Activated CD4-positive, alpha-beta T cell treated with anti-CD3 and anti-CD28 coated beads, Interleukin-10, Interleukin-2, amounts not matched to agents 100 ng/mL and 50 ng/mL, durations not matched to agents 16 hours and 8 hours (primary cell): ENCODE data around the gene NDUFC2.
"Not testable (repeated sequence)": the region's sequence is repeated elsewhere in the genome, so short reads cannot be mapped to it uniquely, and the experiment has no call there.

ENCODE experiments used
- DNase-seq: peaks from one replicate; pipeline ENCODE4 v3.0.0-alpha.2; 2020

The NDUFC2 gene

DNA sequence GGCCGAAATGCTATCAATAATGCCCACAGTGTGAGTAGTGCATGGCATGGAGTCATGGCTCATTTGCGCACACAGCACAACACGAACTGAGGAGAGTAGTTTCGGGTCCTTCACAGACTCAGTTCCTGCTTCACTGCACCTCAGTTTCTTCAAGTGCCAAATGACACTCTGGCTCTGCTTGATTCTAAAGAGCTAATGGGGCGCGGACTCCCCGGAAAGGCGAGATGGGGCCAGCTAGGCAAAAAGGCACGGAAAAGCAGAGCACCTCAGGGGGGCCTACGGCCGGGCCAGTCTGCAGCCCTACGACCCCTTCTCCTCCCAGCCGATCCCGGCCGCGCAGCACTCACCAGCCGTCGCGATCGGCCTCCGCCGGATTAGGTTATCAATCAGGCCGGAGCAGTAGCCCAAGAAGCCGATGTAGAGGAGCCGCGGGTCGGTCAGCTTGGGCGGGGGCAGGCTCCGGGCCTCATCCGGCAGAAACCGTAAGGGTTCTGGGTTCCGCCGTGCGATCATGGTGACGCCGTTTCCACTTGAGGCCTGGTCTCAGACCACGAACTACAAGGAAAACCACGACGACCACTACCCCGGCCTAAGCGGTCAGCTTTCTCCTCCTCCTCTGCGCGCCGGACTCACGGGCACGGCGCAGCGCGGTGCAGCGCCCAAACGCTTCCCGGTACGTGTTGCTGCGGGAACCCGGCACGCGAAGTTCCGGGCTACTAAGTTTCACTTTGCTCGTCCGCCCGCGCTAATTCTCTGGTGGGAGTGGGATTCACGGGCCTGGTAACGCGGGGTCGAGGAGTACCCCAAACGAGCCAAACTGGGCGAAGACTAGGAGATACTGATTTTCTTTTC lies at the start of gene NDUFC2:
NDUFC2 (minus strand) TSS at position 631 of the 852 bp plus-strand sequence; CDS start at position 513, 118 bp downstream.
- peak; percentile 81 for DNase-seq

DNA sequence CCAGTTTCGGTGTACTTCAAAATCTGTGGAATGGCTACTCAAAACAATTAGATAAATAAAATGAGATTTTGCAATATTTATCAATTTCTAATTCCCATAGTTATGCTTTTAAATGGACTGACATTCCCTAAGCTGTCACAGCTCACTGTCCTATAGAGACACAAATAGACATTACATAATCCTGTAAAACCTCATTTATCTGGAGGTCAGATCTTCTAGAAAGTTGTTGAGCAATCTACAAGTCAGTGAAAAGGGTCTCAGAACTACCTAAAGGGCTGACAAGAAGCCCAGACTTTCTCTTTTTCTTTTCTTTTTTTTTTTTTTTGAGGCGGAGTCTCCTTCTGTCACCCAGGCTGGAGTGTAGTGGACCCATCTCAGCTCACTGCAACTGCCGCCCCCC lies 47.7 kb upstream of the NDUFC2 start:
- no peak for DNase-seq

DNA sequence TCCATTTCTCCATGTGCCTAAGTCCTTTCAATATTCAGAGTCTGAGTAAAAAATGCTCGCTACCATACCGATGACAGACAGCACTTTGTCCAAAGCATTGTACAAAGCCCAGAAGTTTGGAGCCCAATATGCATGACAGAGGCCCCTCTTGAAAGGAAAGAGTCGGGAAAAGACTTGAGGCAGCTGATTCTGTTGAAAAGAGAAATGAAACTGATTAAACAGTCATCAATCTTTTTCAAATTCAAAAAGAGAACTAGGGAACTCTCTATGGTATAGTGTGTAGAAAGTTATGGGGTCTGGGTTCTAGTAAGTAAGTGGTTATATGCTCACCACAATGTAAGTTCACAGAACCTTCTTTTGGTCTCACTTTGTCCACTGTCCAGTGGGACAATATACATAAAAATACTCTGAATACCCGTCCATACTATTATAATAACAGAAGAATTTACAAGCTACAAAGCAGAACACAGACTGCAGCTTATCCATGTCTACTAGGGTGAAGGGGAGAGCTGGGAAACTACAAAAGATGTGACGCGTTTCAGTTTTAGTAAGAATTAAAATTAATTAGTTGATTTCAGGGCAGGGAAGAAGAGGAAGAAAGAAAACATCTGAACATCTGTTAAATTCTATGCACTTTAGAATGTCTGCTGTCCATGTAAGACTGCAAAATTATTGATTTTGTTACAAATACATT lies 33.1 kb upstream of the NDUFC2 start:
- no peak for DNase-seq

DNA sequence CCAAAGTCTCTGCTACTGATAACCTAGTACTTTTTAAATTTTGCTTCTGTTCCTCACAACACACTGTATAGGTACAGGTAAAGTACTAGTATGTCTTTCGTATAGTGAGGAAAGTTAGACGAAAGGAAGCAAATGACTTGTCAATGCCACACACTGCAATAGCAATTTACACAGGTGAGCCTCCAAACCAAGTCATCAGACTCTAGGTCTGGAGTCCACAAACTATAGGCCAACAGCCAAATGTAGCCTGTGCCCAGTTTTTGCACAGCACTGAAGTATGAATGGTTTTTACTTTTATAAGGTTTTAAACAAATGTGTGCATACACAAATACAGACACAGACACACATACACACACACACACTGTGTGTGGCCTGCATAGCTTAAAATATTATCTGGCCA lies 31.6 kb upstream of the NDUFC2 start:
- DNase-seq = no peak

GRCh38 chr11:78110830-78111229 lies 31.2 kb upstream of the NDUFC2 start:
- DNase-seq = no peak

- no peak for DNase-seq
Measured at GRCh38 chr11:78110351-78110750, 30.7 kb upstream of the NDUFC2 start.

- DNase-seq = no peak
Measured at GRCh38 chr11:78109081-78110015, 29.7 kb upstream of the NDUFC2 start.

- DNase-seq = no peak
Measured at GRCh38 chr11:78100676-78101472, 21.2 kb upstream of the NDUFC2 start.

DNA sequence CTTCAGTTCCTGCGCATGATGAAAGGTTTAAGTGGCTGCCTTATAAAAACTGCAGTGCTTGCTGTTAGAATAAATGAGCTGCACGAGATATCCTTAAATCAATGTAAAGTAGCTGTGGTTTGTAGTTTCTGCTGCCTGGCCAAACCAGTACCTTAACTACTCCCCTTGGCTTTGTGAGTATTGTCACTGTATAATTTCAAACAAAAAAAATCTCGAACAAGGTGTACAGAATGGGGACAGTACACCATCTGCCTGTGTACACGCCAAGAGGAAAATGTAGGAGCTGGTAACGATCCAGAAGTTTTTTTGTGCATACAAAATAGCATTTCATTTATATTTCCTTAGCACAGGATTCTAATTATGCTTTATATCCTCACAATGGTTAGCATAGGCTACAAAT lies 20.6 kb upstream of the NDUFC2 start:
- no peak for DNase-seq

DNA sequence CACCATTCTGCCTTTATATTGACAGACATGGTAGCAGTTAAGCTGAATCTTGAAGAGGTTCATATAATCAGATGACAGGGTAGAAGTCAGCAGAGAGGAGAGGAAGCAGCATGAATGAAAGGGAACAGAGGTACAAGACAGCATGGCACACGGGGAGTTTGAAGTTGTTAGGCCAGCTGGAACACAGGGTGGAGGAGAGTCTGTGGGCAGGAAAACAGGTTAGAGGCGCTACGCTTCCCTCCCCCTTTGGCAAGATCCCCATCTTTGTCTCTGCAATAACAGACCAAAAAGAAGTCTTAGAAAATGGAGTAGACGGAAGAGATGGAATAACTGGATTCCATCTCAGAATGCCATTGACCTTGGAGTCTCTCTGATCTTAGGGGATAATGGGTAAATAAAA lies 20.0 kb upstream of the NDUFC2 start:
- DNase-seq = no peak

DNA sequence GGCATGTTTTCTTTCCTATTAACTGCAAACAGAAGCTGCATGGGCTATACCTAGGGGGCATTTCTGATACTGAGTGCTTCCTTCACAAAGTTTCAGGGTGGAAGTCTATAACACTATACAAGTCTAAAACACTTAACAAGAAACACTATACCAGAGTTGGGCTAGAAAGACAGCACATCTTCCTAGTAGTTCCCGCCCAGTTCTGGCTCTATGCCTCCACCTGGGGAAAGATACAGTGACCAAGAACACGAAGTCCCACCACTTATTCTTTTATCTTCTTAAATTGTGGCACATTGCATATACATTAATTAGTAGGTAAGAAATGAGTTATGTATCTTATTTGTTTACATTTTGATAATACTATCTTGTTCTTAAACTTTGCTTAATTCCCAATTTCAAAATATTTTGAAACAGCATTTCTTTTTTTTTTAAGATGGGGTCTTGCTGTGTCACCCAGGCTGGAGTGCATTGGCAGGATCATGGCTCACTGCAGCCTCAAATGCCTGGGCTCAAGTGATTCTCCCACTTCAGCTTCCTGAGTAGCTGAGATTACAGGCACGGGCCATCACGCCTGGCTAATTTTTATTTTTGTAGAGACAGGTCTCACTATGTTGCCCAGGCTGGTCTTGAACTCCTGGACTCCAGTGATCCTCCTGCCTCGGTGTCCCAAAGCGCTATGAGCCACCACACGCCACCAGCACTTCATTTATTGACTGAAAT lies 18.2 kb upstream of the NDUFC2 start:
- DNase-seq = no peak

DNA sequence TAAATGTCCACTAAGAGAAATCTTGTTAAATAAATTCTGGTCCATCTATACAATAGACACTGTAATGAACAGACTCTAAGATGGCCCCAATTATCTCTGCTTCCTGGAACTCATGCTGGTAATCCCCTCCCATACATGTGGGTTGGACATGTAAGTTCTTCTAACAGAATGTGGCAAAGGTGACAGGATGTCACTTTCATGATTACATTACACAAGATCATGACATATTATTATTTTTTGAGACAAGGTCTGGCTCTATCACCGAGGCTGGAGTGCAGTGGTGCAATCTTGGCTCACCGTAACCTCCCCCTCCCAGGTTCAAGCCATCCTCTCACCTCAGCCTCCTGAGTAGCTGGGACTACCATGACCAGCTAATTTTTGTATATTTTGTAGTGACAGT lies 14.6 kb upstream of the NDUFC2 start:
- peak; percentile 72 for DNase-seq

GRCh38 chr11:78086521-78087074 lies 6.9 kb upstream of the NDUFC2 start:
- not testable (repeated sequence) for DNase-seq

GRCh38 chr11:78085972-78086371 lies 6.3 kb upstream of the NDUFC2 start:
- no peak for DNase-seq

- DNase-seq = not testable (repeated sequence)
Measured at GRCh38 chr11:78084506-78084905, 4.8 kb upstream of the NDUFC2 start.

DNA sequence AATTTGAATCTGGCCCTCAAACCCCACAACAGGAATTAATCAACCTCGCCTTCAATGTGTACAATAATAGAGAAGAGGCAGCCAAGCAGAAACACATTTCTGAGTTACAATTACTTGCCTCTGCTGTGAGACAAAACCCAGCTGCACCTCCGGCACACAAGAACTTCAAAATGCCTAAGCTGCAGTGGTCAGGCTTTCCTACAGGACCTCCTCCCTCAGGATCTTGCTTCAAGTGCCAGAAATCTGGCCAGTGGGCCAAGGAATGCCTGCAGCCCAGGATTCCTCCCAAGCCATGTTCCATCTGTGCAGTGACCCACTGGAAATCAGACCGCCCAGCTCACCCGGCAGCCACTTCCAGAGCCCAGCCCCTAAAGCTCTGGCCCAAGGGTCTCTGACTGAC lies 3.4 kb upstream of the NDUFC2 start:
- no peak for DNase-seq

GRCh38 chr11:78082146-78082545 lies 2.5 kb upstream of the NDUFC2 start:
- DNase-seq = no peak

DNA sequence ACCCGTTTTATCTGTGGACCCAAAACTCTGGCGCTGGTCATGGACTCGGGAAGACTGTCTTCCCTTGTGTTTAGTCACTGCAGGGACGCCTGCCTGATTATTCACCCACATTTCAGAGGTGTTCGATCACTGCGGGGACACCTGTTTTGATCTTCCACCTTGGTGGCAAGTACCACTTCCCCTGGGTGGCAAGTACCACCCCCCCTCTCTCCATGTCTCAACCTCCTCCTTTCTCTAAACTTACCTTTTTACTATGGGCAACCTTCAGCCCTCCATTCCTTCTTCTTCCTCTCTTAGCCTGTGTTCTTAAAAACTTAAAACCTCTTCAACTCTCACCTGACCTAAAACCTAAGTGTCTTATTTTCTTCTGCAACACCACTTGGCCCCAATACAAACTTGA lies 1.9 kb upstream of the NDUFC2 start:
- no peak for DNase-seq

DNA sequence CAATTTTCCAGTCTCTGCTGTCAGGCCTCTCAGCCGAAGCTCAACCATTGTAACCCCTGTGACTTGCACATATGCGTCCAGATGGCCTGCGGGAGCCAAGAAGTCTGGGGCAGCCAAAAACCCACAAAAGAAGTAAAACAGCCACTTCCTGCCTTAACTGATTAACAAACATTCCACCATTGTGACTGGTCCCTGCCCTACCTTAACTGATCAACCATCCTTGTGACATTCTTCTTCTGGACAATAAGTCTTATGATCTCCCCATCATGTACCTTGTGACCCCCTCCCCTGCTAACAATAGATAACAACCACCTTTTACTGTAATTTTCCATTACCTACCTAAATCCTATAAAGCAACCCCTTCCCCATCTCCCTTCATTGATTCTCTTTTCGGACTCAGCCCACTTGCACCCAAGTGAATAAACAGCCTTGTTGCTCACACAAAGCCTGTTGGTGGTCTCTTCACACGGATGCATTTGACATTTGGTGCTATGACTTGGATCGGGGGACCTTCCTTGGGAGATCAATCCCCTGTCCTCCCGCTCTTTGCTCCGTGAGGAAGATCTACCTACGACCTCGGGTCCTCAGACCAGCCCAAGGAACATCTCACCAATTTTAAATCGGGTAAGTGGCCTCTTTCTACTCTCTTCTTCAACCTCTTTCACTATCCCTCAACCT lies 1.3 kb upstream of the NDUFC2 start:
- DNase-seq = no peak

DNA sequence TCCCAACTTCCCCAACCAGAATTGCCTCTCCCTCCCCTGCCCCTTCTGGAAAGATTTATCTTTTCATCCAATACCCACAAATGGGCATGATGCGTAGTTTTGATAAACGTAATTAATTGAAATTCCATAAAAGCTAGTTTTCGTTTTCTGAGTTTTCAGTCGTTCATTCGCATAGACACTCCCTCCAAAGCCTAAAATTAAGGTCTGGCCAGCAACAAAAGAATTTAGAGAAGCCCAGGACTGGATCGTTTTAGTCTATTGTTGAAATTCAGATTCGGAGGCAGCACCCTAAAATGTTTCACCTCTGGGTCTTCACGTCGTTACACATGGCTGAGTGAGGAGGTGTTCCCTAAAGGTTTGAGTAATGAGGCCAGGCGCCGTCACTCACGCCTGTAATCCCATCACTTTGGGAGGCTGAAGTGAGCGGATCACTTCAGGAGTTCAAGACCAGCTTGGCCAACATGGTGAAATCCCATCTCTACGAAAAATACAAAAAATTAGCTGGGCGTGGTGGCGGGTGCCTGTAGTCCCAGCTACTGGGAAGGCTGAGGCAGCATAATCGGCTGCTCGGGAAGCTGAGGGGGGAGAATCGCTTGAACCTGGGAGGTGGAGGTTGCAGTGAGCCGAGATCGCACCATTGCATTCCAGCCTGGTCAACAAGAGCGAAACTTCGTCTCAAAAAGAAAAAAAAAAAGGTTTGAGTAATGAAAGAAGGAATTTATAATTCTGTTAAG lies 589 bp upstream of the NDUFC2 start:
- DNase-seq = no peak
